K562 (cell line): Measurements from ENCODE around the gene CEP131. TPM values are rescaled to one million over a fixed set of nuclear protein-coding genes. Genes with fewer than 3 reads are reported as not detected.

Experiments
- ADNP ChIP-seq: fragments of 200-800 bp; sonication (Bioruptor generic); IDR thresholded peaks from 2 replicates; pipeline ENCODE4 v1.6.1; 2016; ENCODE audit warnings: missing genetic modification characterization, missing compliant biosample characterization
- CSDE1 ChIP-seq, 2 experiments: fragments of 450-650 bp; IDR thresholded peaks; 2 replicates each; pipeline ENCODE4 v1.6.1; 2016; ENCODE audit warnings: mild to moderate bottlenecking in 1 of 2
- EGR1 ChIP-seq: fragments of 450-650 bp; conservative IDR thresholded peaks from 2 replicates; pipeline ENCODE4 v1.6.1; 2017; ENCODE audit warnings: mild to moderate bottlenecking
- KLF16 ChIP-seq: IDR thresholded peaks from 2 replicates; pipeline ENCODE4 v1.6.1; 2016; ENCODE audit warnings: antibody characterized with exemption
- NKRF ChIP-seq: fragments of 450-650 bp; IDR thresholded peaks from 2 replicates; pipeline ENCODE4 v1.6.1; 2016; ENCODE audit warnings: borderline replicate concordance
- PHF20 ChIP-seq: fragments of 450-650 bp; IDR thresholded peaks from 2 replicates; pipeline ENCODE4 v1.6.1; 2018; ENCODE audit not compliant: partially characterized antibody
- USF1 ChIP-seq: sonication (generic); formaldehyde crosslinking; IDR thresholded peaks from 2 replicates; pipeline ENCODE4 v1.9.0; 2022; ENCODE audit warnings: mild to moderate bottlenecking, missing genetic modification reagents
- ZNF75A ChIP-seq: fragments of 450-650 bp; formaldehyde crosslinking; IDR thresholded peaks from 2 replicates; pipeline ENCODE4 v1.4.0; 2020; ENCODE audit warnings: mild to moderate bottlenecking
- polyA plus RNA-seq, 8 experiments: library from polyadenylated mRNA; depleted of rRNA in 4 of 8; stranded (reverse) in 5 of 8; unstranded in 3 of 8; fragments of >200 nt; fragmentation: Nextera tagmentation in 2 of 8; fragmentation: Illumina TruSeq in 1 of 8; extraction: Ambion mirVana in 2 of 8; extraction: Trizol in 1 of 8; gene quantifications; 2 replicates each; pipeline versions ENCODE4 v1.2.1 to v1.2.3, GENCODE V29; 2011 to 2014; ENCODE audit warnings: inconsistent platforms in 1 of 8, missing spikeins in 1 of 8
- total RNA-seq, 7 experiments: library from RNA; depleted of rRNA in 6 of 7; stranded (reverse); fragments of >200 nt in 6 of 7; fragmentation: Illumina TruSeq in 2 of 7; extraction: Trizol in 2 of 7; gene quantifications; 2 replicates each; pipeline versions ENCODE4 v1.2.1 to v1.2.3, GENCODE V29; 2011 to 2021; ENCODE audit warnings: low replicate concordance in 1 of 7
- TF ChIP-seq, protein P1 (sequence below): fragments of 450-650 bp; IDR thresholded peaks from one replicate; pipeline ENCODE4 v1.6.1; 2018; ENCODE audit warnings: mild to moderate bottlenecking, moderate library complexity; ENCODE audit not compliant: partially characterized antibody
- TF ChIP-seq, protein P2 (sequence below), 2 experiments: fragments of 450-650 bp in 1 of 2; sonication (generic) in 1 of 2; formaldehyde crosslinking in 1 of 2; IDR thresholded peaks; 2 replicates each; pipeline versions ENCODE4 v1.7.1 to v1.9.0; 2016 to 2022; ENCODE audit warnings: inconsistent platforms in 1 of 2, mild to moderate bottlenecking in 1 of 2, missing genetic modification reagents in 1 of 2

The CEP131 gene
- total and polyA plus RNA-seq, 9 of the 15 experiments (the other 6 are each of a cell fraction or from before 2014, with no cell fraction given) = 0.24 to 21.2 (median 2.3) TPM

DNA sequence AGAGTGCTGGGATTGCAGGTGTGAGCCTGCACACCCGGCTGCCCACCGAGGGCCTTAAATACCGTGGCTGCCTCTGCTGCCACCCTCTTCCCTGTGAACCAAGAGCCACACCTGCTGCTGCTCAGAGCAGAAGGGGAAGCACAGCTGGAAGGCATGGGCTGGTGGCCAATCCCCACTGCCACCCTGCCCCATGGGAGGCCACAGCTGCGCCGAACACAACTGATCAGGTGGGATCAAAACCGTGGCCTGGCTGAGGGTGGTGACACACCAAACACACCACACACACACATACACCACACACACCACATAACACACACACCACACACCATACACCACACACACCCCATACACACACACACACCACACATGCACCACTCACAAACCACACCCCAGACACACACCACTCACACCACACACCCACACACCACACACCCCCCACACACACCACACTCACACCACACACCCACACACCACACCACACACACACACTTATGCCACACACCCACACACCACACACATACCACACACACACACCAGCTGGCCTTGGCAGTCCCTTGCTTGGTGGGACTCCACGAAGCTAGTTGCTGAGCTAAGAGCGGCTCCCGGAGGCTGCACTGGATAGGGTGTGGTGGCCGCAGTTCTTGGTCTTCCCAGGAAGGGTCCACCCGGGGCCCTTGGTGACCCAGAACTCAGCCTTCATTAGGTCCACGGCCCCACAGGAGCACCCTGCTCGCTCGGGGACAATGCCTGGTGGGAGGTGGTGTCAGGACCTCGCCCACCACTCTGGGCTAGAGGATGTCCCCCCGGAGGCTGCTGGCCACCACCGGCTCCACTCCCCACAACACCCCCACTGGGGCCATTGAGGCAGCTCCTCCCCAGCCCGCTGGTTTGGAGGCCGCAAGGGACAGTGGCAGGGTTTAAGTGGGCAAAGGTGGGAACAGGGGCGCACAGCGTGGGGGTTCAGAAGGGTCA is 14.9 kb downstream of the CEP131 start (continued):
- TF ChIP-seq, protein P1, sequence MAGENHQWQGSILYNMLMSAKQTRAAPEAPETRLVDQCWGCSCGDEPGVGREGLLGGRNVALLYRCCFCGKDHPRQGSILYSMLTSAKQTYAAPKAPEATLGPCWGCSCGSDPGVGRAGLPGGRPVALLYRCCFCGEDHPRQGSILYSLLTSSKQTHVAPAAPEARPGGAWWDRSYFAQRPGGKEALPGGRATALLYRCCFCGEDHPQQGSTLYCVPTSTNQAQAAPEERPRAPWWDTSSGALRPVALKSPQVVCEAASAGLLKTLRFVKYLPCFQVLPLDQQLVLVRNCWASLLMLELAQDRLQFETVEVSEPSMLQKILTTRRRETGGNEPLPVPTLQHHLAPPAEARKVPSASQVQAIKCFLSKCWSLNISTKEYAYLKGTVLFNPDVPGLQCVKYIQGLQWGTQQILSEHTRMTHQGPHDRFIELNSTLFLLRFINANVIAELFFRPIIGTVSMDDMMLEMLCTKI = no peak
- TF ChIP-seq EGR1 (peak; percentile 52; the same call in 1 of the 2 replicates), USF1 (CRISPR knock-in tag) (peak; percentile 27; the same call in 1 of the 2 replicates), NKRF (no peak), ZNF75A (CRISPR knock-in tag) (no peak), PHF20 (no peak), KLF16 (no peak), CSDE1 (IDR thresholded peaks at IDR 0.05) (no peak), ADNP (tag) (peak; percentile 60; the same call in 1 of the 2 replicates)
- TF ChIP-seq, protein P2, sequence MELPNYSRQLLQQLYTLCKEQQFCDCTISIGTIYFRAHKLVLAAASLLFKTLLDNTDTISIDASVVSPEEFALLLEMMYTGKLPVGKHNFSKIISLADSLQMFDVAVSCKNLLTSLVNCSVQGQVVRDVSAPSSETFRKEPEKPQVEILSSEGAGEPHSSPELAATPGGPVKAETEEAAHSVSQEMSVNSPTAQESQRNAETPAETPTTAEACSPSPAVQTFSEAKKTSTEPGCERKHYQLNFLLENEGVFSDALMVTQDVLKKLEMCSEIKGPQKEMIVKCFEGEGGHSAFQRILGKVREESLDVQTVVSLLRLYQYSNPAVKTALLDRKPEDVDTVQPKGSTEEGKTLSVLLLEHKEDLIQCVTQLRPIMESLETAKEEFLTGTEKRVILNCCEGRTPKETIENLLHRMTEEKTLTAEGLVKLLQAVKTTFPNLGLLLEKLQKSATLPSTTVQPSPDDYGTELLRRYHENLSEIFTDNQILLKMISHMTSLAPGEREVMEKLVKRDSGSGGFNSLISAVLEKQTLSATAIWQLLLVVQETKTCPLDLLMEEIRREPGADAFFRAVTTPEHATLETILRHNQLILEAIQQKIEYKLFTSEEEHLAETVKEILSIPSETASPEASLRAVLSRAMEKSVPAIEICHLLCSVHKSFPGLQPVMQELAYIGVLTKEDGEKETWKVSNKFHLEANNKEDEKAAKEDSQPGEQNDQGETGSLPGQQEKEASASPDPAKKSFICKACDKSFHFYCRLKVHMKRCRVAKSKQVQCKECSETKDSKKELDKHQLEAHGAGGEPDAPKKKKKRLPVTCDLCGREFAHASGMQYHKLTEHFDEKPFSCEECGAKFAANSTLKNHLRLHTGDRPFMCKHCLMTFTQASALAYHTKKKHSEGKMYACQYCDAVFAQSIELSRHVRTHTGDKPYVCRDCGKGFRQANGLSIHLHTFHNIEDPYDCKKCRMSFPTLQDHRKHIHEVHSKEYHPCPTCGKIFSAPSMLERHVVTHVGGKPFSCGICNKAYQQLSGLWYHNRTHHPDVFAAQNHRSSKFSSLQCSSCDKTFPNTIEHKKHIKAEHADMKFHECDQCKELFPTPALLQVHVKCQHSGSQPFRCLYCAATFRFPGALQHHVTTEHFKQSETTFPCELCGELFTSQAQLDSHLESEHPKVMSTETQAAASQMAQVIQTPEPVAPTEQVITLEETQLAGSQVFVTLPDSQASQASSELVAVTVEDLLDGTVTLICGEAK (IDR thresholded peaks at IDR 0.05) = no peak
- TF ChIP-seq, protein P2 (CRISPR knock-in tag; IDR thresholded peaks at IDR 0.05) = no peak
